GM18951 (cell line): ENCODE measurements around the gene CYP19A1.
"Not testable (repeated sequence)": the region's sequence is repeated elsewhere in the genome, so short reads cannot be mapped to it uniquely, and the experiment has no call there.

Source experiments
- POLR2A ChIP-seq: IDR thresholded peaks from 4 replicates; pipeline ENCODE4 v1.6.1; 2011; ENCODE audit warnings: mild to moderate bottlenecking; ENCODE audit not compliant: insufficient read length, insufficient read depth; ENCODE audit errors: extremely low read depth
- in situ Hi-C: fragments of 300-500 bp; cut with MboI; formaldehyde crosslinking; loops from one replicate; pipeline ENCODE4 v1.12.0; 2022; ENCODE audit warnings: low sequenced_read_pairs, mixed read lengths, inconsistent platforms; ENCODE audit not compliant: unreplicated experiment

CYP19A1 gene

GRCh38 chr15:51288143-51289065, 50.0 kb downstream of the CYP19A1 start:
- TF ChIP-seq POLR2A, result no peak
- in situ Hi-C loops, result no loop called here

DNA sequence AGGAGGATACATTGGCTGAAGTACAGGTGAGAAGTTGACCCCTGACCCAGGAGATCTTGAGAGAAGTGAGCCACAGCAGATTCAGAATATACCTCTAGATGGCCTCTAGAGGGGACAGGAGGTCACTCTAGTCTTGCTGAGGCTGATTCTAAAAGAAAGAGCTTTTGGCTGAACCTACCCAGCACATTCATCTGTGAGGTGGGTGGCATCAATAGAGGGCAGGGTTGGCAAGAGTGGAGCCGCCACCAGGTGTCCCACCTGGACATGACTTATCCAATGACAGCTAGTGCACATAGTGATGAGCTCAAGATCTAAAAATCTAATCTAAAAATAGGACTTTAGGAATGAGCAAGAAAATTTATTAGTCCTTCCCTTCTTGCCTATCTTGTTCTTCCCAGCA, 51.6 kb downstream of the CYP19A1 start:
- TF ChIP-seq POLR2A, result no peak
- in situ Hi-C loops, result no loop called here

DNA sequence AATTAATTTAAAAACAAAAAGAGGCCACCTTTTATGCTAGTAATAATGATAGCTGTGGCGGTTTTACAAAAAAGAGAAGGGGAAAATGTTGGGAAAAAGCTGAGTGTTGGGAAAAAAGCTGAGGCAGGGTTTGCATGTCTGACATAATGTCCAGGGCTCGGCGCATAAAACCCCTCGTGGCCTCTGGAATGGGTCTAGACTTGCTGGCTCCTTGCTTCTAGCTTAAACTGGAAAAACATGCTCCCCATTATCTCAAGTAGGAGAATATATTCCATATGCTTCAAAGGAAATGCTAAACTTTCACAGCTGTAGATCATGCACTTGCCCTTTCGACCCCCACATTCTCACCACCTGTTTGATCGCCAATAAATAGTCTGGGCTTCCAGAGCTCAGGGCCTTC, 53.0 kb downstream of the CYP19A1 start:
- no peak for TF ChIP-seq POLR2A

DNA sequence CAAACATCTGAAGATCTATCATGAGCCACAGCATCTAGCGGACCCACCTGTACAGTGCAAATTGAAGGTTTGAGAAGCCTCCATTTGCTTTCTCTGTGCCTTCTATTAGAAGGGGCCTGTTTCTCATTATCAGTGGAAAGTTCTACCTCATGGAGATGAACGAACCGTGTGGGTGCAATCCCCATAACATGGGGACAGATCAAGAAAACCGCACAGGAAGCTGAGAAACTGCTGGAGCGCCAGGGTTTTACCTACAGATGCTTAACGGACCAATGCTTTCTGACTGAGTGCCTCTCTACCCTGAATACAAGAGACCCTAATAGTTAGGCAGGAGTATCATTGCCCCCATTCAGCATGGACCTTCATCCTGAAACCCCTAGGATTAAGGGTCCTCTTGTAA, 53.5 kb downstream of the CYP19A1 start:
- in situ Hi-C loops, result no loop called here
- TF ChIP-seq POLR2A, result no peak

More for the DNA sequence above, 53.0 kb downstream of the CYP19A1 start:
- in situ Hi-C loops, result no loop called here

- TF ChIP-seq POLR2A, result no peak
- in situ Hi-C loops, result no loop called here
Observed at GRCh38 chr15:51283026-51283425, 55.4 kb downstream of the CYP19A1 start.

DNA sequence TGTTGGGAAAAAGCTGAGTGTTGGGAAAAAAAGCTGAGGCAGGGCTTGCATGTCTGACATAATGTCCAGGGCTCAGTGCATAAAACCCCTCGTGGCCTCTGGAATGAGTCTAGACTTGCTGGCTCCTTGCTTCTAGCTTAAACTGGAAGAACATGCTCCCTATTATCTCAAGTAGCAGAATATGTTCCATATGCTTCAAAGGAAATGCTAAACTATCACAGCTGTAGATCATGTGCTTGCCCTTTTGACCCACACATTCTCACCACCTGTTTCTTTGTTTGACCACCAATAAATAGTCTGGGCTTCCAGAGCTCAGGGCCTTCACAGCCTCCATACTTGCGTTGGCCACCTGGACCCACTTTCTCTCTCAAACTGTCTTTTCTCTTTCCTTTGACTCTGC, 56.2 kb downstream of the CYP19A1 start:
- in situ Hi-C loops, result not testable (repeated sequence)

DNA sequence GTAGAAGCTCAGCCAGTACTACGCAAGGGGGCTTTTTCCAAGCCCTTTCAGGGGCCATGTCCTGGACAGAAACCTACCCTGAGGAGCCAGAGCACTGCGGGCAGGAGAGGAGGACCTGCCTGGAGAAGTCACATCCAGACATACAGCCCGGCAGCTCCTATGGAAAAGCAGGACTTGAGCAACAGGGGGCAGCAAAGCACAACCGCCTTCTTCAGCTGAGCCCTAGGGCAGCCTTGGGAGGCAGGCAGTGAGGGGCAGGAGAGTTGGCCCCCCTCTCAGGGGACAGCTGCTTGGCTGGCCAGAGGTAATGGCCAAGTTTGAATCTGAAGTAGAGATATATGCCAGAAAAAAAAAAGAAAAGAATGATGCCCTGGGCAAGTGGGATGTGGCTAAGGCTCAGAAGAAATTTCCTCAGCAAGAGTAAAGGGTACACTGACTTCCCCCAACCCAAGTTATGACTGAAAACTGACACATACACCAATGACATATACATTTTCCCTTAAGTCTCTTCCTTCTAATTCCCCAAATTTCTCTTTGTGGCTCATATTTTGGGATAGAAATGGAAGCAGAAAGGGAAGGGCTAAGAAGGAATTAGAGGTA, 56.9 kb downstream of the CYP19A1 start:
- TF ChIP-seq POLR2A, result no peak
- in situ Hi-C loops, result no loop called here

DNA sequence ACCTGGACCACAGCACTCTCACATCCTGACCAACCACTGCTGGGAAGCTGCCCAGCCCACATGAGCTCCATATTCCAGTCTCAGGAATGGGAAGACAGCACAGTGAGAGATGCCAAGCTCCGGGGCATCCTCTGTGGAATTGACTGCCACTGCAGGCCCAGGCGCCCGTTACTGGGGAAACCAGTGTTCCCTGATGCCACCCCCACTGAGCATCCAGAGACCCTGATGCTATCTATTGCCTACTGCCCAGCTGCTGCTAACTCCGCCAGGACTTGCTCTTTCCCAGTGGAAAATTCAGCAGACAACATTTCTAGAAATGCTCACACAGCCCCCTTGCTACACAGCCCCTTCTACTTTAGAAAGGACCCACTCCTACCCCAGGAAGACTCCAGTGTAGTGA, 57.6 kb downstream of the CYP19A1 start:
- in situ Hi-C loops, result no loop called here
- no peak for TF ChIP-seq POLR2A

DNA sequence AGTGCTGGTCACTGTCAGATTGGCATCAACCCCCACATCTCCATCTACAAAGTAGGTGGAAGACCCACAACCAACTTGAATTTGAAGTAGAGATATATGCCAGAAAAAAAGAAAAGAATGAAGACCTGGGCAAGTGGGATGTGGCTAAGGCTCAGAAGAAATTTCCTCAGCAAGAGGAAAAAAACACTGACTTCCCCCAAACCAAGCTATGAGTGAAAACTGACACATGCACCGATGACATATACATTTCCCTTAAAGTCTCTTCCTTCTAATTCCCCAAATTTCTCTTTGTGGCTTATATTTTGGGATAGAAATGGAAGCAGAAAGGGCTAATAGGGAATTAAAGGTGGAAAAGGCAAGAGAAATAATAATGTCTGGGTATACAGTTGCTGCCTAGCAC, 59.0 kb downstream of the CYP19A1 start:
- no peak for TF ChIP-seq POLR2A
- in situ Hi-C loops, result no loop called here

- TF ChIP-seq POLR2A, result no peak
- in situ Hi-C loops, result no loop called here
Observed at GRCh38 chr15:51277101-51277500, 61.3 kb downstream of the CYP19A1 start.

GRCh38 chr15:51274956-51275355, 63.4 kb downstream of the CYP19A1 start:
- in situ Hi-C loops, result no loop called here
- no peak for TF ChIP-seq POLR2A

DNA sequence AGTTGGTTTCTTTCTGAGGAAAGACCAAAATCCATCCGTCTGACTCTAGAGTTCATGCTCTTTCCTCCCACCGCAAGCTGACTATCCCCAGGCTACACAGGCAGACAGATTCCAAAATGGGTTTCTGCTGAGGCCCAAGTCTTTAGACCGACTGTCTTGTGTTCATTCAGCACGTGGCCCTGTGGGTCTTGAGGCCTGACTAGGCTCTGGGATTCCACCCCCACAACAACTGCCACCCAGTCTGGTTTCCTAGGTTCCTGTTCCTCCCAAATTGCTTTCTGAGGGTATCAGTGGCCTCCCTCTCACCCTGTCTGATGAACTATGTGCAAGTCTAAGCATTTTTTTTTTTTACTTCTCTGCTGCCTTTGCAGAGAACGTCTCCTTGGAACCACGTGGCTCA, 67.7 kb downstream of the CYP19A1 start:
- TF ChIP-seq POLR2A, result no peak
- in situ Hi-C loops, result no loop called here

DNA sequence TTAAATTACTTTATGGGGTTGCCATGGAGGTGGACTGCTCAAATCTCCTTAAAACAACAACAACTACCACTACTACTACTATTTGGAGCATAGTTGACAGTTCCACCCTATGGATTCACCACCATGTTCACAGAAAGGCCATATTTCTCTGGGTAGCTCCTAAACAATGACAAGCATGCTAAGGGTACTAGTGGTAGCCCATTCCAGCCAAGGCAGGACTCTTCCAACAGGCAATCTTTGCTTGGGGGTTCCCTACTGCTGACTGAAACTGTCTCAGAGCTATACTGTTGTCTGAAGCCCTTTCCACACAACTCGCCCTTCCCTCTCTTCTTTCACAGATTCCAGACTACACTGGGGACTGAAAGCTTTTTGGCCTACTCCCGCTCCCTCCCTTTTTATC, 68.9 kb downstream of the CYP19A1 start:
- in situ Hi-C loops, result no loop called here
- no peak for TF ChIP-seq POLR2A

DNA sequence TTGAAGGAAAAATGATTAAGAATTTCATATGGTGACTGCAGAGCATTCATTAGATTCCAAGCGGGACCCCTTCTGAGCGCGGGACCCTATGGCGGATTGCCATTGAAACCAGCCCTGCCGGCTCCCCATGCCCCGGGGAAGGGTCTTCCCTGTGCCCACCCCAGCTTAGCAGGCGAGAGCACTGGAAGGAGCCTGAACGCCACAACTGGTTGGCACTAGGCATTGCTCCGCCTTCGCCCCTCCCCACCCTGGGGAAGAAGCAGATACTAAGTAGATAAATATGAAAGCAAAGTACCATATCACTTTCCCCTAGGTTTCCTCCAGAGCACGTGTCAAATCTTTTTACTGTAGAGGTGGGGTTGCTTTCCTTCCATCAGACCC, 70.7 kb downstream of the CYP19A1 start:
- in situ Hi-C loops, result no loop called here
- TF ChIP-seq POLR2A, result no peak
